Skin epidermis (tissue), 12 donors: ENCODE data around the gene UVSSA.
"Not testable (repeated sequence)": the region's sequence is repeated elsewhere in the genome, so short reads cannot be mapped to it uniquely, and the experiment has no call there.

ENCODE experiments used
- H3K27ac ChIP-seq, 21 experiments: fragments of 200-600 bp; sonication (generic) in 11 of 21; one replicate each; pipeline ENCODE4 v1.5.0; 2020; ENCODE audit warnings: mild to moderate bottlenecking in 3 of 21, inconsistent platforms in 2 of 21, moderate library complexity in 2 of 21
- H3K4me3 ChIP-seq, 7 experiments: fragments of 200-600 bp; sonication (generic) in 2 of 7; one replicate each; pipeline ENCODE4 v1.5.0; 2020; ENCODE audit warnings: inconsistent platforms in 2 of 7, mild to moderate bottlenecking in 2 of 7, moderate library complexity in 1 of 7

UVSSA gene

GRCh38 chr4:1315836-1316536 lies 31.0 kb upstream of the UVSSA start:
- Histone ChIP-seq H3K4me3 (no peak overlapping the region), H3K27ac (no peak overlapping the region)

- Histone ChIP-seq H3K27ac (no peak overlapping the region), H3K4me3 (no peak overlapping the region)
These were observed 30.4 kb upstream of the UVSSA start for GRCh38 chr4:1316537-1317168.

DNA sequence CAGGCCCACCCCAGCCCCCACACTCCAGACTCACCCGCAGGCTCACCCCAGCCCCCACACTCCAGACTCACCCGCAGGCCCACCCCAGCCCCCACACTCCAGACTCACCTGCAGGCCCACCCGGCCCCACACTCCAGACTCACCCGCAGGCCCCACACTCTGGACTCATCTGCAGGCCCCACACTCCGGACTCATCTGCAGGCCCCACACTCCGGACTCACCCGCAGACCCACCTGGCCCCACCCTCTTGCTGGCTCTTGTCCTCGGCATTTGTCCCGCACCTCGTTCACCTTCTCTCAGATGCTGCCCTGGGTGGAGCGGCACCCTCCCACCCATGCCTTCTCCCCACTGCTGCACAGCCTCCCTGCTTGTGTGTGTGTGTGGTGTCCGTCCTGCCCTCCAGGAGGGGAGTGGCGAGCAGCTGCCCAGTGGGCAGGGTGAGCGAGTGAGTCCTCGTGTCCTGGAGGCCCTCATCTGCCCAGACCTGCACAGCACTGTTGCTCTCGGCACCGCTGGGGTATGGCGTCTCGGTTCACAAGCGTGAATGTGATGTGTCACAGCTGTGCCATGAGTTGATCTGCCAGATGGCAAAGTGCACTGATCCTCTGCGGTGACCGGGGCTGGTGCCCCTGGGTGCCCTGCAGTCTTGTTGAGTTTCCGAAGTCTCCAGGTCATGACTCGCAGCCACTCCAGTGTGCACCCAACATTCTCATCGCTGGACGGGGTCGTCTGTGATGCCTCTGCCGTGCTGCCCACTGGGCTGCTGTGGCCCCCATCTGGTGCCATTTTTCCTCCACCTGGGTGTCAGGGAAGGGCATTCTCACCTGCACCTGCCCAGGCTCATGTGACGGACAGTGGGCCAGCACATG lies 29.6 kb upstream of the UVSSA start:
- Histone ChIP-seq H3K4me3 (no peak overlapping the region), H3K27ac (no peak overlapping the region)

DNA sequence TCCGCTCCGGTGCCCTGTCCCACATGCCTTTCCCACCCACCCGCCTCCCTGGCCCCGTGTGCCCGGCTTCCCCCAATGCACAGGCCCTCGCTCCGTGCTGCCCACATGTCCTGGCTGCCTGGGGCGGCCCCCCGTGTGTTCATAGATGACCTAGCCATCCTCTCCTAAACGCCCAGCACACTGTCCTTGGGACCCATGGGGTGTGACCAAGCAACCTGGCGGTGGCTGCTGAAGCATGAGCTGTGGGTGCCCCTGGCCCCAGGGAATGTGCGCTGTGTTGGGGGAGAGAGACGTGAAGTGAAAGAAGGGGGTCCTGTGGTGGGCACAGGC lies 29.0 kb upstream of the UVSSA start:
- Histone ChIP-seq H3K27ac (no peak overlapping the region), H3K4me3 (no peak overlapping the region)

DNA sequence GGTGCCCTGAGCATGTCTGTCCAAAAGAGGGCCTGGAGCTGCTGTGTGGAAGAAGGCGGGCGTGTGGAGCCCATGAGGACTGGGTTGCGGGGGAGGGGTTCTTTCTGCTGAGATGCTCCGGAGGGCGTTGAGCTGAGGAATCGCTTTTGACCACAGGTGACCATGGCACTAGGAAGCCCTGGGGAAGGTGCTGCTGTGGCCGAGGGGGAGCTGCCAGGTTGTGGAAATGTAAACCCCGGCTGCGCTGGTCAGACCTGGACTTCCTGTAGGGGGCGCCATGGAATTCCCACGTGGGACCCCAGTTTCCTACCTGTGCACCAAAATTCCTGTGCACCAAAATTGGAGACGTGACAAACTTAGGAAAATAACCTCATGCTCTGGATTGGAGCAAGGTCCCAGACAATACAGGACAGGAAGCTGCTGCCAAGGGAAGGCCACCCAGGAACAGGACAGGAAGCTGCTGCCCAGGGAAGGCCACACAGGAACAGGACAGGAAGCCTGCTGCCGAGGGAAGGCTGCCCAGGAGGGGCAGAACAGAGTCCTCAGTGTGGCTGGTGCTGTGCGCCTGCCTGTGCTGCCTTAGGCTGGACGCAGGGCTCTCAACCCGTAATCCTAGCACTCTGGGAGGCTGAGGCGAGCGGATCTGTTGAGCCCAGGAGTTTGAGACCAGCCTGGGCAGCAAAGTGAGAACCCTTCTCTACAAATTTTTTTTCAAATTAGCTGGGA lies 28.4 kb upstream of the UVSSA start:
- peak overlapping the region in 1 of 21 experiments; percentile 49 for H3K27ac ChIP-seq
- no peak overlapping the region for H3K4me3 ChIP-seq

DNA sequence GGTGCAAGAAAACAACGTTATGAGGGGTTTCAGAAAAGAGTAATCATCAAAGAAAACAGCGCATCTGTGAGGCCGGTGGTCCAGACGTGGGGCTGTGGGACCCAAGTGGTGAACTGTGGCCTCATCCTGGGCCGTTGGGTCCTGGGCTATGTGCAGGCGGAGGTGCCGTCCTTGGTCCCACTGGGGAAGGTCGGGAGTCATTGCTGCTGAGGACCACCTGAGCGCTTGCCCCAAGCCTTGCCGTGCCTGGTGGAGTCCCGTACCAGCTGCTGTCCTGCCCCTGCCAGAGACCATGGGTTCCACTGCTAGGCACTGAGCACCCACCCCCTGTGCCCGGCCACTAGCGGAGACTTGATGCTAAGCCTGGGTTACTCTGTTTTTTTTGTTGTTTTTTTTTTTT lies 25.5 kb upstream of the UVSSA start:
- Histone ChIP-seq H3K27ac (no peak overlapping the region), H3K4me3 (no peak overlapping the region)

DNA sequence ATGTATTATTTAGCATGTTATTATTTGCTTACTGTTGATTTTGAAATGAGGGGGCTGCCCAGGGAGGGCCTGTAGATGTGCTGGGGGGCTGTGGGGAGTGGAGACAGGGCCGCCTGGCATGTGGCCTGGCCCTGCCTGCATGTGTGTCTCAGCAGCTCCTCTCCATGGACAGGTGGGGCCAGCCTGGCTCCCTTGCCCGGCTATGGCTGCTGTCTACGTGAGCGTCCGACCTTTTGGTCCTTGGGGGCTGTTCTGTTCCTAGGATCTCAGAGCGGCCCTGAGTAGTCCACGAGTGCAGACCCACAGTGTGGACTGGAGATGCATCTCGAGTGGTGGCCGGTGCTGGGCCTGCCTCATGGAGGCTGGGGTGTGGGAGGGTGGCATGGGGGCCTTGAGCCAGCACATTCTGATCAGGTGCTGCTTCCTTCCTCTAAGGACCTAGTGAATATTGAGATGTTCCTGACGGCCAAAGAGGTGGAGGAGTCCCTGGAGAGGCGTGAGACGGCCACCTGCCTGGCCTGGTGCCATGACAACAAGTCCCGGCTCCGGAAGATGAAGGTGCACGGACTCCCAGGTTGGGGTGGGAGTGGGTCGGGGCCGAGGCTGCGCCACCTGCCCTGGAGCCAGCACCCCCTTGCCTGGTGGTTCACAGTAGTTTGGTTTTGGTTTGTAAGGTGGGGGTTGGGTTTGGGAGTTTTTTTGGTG lies 24.9 kb upstream of the UVSSA start:
- no peak overlapping the region for H3K27ac ChIP-seq
- H3K4me3 ChIP-seq = no peak overlapping the region

GRCh38 chr4:1323280-1323634 lies 23.8 kb upstream of the UVSSA start:
- peak overlapping the region in 2 of 21 experiments; percentile 25 to 54 for H3K27ac ChIP-seq

DNA sequence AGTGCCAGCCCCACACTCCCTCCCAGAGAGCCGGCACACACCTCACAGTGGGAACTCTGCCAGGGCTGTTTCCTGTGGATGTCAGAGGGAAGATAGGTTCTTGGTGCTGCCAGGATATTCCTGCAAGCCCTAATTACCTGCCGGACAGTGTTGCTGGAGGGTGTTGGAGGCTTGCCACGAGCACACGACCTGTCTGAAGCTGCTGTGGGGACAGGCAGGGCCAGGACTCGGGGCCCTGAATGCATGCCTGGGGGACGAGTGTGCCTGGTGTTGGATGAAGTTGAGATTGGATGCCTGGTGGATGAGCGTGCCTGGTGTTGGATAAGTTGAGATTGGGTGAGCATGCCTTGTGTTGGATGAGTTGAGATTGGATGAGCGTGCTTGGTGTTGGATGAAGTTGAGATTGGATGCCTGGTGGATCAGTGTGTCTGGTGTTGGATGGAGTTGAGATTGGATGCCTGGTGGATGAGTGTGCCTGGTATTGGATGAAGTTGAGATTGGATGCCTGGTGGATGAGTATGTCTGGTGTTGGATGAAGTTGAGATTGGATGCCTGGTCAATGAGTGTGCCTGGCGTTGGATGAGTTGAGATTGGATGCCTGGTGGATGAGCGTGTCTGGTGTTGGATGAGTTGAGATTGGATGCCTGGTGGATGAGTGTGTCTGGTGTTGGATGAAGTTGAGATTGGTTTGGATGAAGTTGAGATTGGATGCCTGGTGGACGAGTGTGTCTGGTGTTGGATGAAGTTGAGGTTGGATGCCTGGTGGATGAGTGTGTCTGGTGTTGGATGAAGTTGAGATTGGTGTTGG lies 23.2 kb upstream of the UVSSA start:
- Histone ChIP-seq H3K27ac (peak overlapping the region in 2 of 21 experiments; percentile 25 to 54), H3K4me3 (no peak overlapping the region)

More at GRCh38 chr4:1323280-1323634, 23.8 kb upstream of the UVSSA start:
- H3K4me3 ChIP-seq = no peak overlapping the region

DNA sequence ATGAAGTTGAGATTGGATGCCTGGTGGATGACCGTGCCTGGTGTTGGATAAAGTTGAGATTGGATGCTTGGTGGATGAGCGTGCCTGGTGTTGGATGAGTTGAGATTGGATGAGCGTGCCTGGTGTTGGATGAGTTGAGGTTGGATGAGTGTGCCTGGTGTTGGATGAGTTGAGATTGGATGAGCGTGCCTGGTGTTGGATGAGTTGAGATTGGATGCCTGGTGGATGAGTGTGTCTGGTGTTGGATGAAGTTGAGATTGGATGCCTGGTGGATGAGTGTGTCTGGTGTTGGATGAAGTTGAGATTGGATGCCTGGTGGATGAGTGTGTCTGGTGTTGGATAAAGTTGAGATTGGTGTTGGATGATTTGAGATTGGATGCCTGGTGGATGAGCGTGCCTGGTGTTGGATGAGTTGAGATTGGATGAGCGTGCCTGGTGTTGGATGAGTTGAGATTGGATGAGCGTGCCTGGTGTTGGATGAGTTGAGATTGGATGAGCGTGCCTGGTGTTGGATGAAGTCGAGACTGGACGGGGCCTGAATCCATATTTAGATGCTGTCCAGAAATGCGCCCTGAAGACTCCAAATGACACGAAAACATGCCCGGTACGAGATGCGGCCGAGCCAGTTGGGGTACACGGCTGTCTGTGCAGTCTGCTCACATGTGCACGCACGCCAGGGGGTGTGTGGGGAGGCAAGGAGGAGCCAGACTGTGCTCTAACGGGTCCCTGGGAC lies 22.4 kb upstream of the UVSSA start:
- H3K27ac ChIP-seq, H3K4me3 ChIP-seq: not testable (repeated sequence)

DNA sequence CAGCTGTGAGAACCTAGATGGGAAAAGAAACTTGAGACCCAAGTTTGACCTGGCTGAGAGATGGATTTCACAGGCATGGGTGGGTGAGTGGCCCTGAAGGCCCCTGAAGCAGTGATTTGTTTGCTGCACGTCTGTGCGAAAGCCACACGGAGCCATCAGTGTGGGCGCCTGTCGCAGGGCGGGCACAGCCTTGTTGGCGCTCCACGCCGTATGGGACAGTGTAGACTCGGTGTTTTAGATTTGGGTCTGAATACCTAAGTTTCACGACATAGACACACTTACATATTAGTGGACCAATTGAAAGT lies 21.9 kb upstream of the UVSSA start:
- no peak overlapping the region for H3K4me3 ChIP-seq
- no peak overlapping the region for H3K27ac ChIP-seq

GRCh38 chr4:1325681-1326635 lies 21.1 kb upstream of the UVSSA start:
- Histone ChIP-seq H3K4me3 (no peak overlapping the region), H3K27ac (no peak overlapping the region)

DNA sequence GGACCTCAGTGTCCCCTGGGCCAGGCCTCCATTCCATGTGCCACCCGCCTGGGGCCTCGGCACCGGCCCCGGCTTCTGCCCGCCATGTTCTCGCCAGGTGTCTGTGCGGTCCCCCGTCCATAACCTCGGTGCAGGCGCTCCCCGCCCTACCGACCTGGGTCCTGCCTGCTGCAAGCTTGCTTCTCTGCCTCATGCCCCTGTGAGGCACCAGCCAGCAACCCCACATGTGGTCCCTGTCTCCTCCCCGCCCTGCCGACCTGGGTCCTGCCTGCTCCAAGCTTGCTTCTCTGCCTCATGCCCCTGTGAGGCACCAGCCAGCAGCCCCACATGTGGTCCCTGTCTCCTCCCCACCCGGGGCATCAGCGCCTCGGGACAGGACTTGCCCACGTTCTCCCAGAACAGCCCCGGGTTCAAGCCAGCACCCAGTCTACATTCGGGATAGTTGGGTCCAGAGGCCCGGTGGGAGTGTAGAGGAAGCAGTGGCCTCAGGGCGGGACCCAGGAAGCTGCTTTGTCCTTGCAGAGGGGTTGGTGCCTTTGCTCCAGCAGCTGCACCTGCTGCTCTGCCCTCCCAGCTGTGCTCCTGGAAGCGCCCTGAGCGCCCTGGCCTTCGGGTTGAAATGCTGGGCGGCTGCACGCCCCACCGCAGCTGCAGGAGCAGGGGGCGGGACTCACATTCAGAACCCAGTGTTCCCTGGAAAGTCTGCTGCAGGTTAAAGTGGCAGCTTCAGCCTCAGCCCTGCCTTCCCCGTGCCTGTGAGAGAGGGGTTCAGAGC lies 20.1 kb upstream of the UVSSA start:
- H3K27ac ChIP-seq = no peak overlapping the region
- no peak overlapping the region for H3K4me3 ChIP-seq

DNA sequence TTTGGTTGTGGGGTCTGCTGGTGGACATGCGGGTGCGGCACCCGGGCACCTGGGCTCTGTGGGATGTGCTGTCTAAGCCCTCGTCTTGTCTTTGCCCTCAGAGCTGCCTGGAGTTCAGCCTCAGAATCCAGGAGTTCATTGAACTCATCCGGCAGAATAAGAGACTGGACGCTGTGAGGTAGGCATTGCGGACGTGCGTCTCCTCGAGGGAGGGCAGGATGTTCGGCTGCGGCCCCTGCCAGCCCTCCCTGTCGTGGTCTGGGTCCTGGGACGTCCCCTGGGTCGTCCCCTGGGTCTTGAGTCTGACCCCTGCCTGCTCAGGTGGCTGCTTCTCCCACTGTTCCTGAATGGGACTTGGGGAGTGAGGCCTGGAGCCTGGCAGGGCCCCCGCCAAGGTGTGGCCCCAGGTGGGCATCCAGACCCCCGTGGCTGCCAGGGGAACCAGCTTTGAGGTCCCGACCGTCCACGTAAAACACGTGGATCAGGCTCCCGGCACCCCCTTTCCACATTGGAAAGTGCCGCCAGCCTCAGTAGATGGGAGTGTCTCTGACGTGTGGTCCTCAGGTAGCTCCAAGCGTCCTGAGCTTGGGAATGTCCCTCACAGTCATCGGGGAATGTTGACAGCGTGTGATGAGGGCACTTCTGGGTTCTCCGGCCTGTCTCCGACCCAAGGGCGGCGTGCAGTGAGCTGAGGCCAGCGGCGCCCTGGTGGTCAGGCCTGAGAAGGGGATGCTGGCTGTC lies 19.3 kb upstream of the UVSSA start:
- no peak overlapping the region for H3K27ac ChIP-seq
- no peak overlapping the region for H3K4me3 ChIP-seq

- Histone ChIP-seq H3K4me3 (no peak overlapping the region), H3K27ac (peak overlapping the region in 1 of 21 experiments; percentile 3)
These were observed 18.5 kb upstream of the UVSSA start for GRCh38 chr4:1328267-1329155.
